D721Med (cell line): ENCODE measurements around the gene GNAS.

Experiments used
- DNase-seq: peaks from one replicate; pipeline ENCODE4 v3.0.0; 2011; ENCODE audit warnings: low spot score; ENCODE audit not compliant: insufficient read length
- FAIRE-seq: peaks from 2 replicates; lab custom pipeline; 2011; peaks lifted over from hg19 to GRCh38; lab: Jason Lieb, UNC
- CTCF ChIP-seq: IDR thresholded peaks from 2 replicates; pipeline ENCODE4 v1.5.1; 2012; ENCODE audit warnings: mild to moderate bottlenecking, control low read depth; ENCODE audit not compliant: insufficient read depth; ENCODE audit errors: missing control alignments

GNAS gene

GRCh38 chr20:58959652-58960051 is 107.1 kb downstream of the GNAS start:
- DNase-seq (no peak), FAIRE-seq (no peak)
- TF ChIP-seq CTCF = no peak
